Measurements from ENCODE around the gene KTI12.

DNA sequence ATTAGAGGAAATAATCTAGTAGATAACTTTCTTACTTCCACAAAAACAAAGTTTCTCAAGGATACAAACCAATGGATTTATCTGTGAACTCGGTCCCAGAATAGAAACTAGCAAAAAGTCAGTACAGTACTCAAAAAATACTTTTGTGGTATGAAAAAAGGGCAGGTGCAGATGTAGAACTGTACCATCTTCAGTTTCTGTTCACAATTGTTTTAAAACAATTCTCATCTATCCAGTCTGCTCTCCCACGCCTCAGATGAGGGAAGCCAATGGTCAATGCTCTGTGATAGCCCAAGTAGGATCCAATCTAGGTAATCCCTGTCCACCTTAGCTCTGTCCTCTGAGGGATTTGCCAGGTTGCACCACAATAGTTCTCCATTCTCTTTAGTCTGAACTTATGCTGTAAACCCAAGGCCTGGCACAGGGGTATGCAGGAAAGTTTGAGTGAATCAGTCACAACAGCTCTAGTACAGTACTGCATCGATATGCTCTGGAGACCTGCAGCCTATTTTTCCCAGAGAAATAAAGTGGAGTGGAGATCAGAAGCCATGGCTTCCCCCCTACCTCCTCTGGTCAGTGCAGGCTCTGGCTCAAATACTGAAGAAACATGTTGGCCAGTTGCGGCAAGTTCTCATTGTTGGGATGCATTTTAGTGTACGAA is 1.4 kb downstream of the KTI12 start:
- TF ChIP-seq, protein P1, sequence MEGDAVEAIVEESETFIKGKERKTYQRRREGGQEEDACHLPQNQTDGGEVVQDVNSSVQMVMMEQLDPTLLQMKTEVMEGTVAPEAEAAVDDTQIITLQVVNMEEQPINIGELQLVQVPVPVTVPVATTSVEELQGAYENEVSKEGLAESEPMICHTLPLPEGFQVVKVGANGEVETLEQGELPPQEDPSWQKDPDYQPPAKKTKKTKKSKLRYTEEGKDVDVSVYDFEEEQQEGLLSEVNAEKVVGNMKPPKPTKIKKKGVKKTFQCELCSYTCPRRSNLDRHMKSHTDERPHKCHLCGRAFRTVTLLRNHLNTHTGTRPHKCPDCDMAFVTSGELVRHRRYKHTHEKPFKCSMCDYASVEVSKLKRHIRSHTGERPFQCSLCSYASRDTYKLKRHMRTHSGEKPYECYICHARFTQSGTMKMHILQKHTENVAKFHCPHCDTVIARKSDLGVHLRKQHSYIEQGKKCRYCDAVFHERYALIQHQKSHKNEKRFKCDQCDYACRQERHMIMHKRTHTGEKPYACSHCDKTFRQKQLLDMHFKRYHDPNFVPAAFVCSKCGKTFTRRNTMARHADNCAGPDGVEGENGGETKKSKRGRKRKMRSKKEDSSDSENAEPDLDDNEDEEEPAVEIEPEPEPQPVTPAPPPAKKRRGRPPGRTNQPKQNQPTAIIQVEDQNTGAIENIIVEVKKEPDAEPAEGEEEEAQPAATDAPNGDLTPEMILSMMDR (IDR thresholded peaks at IDR 0.05), result no peak
- TF ChIP-seq, protein P2, sequence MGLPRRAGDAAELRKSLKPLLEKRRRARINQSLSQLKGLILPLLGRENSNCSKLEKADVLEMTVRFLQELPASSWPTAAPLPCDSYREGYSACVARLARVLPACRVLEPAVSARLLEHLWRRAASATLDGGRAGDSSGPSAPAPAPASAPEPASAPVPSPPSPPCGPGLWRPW (IDR thresholded peaks at IDR 0.05), result no peak
- TF ChIP-seq FOSL2 (IDR thresholded peaks at IDR 0.05), result no peak
- no peak for TF ChIP-seq FOSL2 (CRISPR knock-in tag; IDR thresholded peaks at IDR 0.05)
- TF ChIP-seq POLR2A (IDR thresholded peaks at IDR 0.05; ENCODE audit: low read length), result no peak
- TF ChIP-seq RFX5 (IDR thresholded peaks at IDR 0.05), result no peak
- TF ChIP-seq, protein P3, sequence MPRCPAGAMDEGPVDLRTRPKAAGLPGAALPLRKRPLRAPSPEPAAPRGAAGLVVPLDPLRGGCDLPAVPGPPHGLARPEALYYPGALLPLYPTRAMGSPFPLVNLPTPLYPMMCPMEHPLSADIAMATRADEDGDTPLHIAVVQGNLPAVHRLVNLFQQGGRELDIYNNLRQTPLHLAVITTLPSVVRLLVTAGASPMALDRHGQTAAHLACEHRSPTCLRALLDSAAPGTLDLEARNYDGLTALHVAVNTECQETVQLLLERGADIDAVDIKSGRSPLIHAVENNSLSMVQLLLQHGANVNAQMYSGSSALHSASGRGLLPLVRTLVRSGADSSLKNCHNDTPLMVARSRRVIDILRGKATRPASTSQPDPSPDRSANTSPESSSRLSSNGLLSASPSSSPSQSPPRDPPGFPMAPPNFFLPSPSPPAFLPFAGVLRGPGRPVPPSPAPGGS (IDR thresholded peaks at IDR 0.05), result no peak
- TF ChIP-seq, protein P4, sequence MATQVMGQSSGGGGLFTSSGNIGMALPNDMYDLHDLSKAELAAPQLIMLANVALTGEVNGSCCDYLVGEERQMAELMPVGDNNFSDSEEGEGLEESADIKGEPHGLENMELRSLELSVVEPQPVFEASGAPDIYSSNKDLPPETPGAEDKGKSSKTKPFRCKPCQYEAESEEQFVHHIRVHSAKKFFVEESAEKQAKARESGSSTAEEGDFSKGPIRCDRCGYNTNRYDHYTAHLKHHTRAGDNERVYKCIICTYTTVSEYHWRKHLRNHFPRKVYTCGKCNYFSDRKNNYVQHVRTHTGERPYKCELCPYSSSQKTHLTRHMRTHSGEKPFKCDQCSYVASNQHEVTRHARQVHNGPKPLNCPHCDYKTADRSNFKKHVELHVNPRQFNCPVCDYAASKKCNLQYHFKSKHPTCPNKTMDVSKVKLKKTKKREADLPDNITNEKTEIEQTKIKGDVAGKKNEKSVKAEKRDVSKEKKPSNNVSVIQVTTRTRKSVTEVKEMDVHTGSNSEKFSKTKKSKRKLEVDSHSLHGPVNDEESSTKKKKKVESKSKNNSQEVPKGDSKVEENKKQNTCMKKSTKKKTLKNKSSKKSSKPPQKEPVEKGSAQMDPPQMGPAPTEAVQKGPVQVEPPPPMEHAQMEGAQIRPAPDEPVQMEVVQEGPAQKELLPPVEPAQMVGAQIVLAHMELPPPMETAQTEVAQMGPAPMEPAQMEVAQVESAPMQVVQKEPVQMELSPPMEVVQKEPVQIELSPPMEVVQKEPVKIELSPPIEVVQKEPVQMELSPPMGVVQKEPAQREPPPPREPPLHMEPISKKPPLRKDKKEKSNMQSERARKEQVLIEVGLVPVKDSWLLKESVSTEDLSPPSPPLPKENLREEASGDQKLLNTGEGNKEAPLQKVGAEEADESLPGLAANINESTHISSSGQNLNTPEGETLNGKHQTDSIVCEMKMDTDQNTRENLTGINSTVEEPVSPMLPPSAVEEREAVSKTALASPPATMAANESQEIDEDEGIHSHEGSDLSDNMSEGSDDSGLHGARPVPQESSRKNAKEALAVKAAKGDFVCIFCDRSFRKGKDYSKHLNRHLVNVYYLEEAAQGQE (IDR thresholded peaks at IDR 0.05), result no peak
- no peak for TF ChIP-seq MYC (IDR thresholded peaks at IDR 0.05; ENCODE audit: borderline replicate concordance, low read length)
- no peak for TF ChIP-seq CEBPB (IDR thresholded peaks at IDR 0.05)
- no peak for TF ChIP-seq BHLHE40 (IDR thresholded peaks at IDR 0.05; ENCODE audit: low read depth, low read length)
- TF ChIP-seq RAD21 (conservative IDR thresholded peaks at IDR 0.05 in 1 of 2, IDR thresholded peaks at IDR 0.05 in 1 of 2), result no peak

Measured in A549 (cell line).